HG02884 (cell line): ENCODE results near the gene AGBL2.
"Not testable (repeated sequence)": the region's sequence is repeated elsewhere in the genome, so short reads cannot be mapped to it uniquely, and the experiment has no call there.

Experiments
- ATAC-seq: cut with Tn5 transposase; IDR thresholded peaks from one replicate; pipeline ENCODE4 v1.9.1; 2021; ENCODE audit warnings: mild to moderate bottlenecking, moderate library complexity; ENCODE audit not compliant: unreplicated experiment

Gene AGBL2

GRCh38 chr11:47691979-47692378 is 23.2 kb downstream of the AGBL2 start:
- ATAC-seq = no peak

GRCh38 chr11:47689480-47689879 is 25.7 kb downstream of the AGBL2 start:
- no peak for ATAC-seq

- ATAC-seq = no peak
Measured at GRCh38 chr11:47688991-47689390, 26.2 kb downstream of the AGBL2 start.

GRCh38 chr11:47688111-47688510 is 27.1 kb downstream of the AGBL2 start:
- ATAC-seq = no peak

- ATAC-seq = not testable (repeated sequence)
Measured at GRCh38 chr11:47686704-47687103, 28.5 kb downstream of the AGBL2 start.

- no peak for ATAC-seq
Measured at GRCh38 chr11:47686151-47686550, 29.0 kb downstream of the AGBL2 start.

GRCh38 chr11:47675851-47676250 is 39.3 kb downstream of the AGBL2 start:
- no peak for ATAC-seq

GRCh38 chr11:47672283-47672730 is 42.9 kb downstream of the AGBL2 start:
- no peak for ATAC-seq

GRCh38 chr11:47669856-47670255 is 45.3 kb downstream of the AGBL2 start:
- no peak for ATAC-seq

GRCh38 chr11:47668665-47669064 is 46.5 kb downstream of the AGBL2 start:
- ATAC-seq = no peak

GRCh38 chr11:47667555-47667954 is 47.6 kb downstream of the AGBL2 start:
- no peak for ATAC-seq

GRCh38 chr11:47667135-47667534 is 48.0 kb downstream of the AGBL2 start:
- ATAC-seq = no peak

- ATAC-seq = not testable (repeated sequence)
Measured at GRCh38 chr11:47664936-47665335, 50.2 kb downstream of the AGBL2 start.

GRCh38 chr11:47661245-47661644 is 53.9 kb downstream of the AGBL2 start:
- ATAC-seq = no peak

GRCh38 chr11:47659276-47659675 is 55.9 kb downstream of the AGBL2 start:
- no peak for ATAC-seq

- ATAC-seq = no peak
Measured at GRCh38 chr11:47656260-47656885, 58.8 kb downstream of the AGBL2 start.

- ATAC-seq = no peak
Measured at GRCh38 chr11:47651818-47652469, 63.2 kb downstream of the AGBL2 start.

- no peak for ATAC-seq
Measured at GRCh38 chr11:47649276-47649675, 65.9 kb downstream of the AGBL2 start.

GRCh38 chr11:47646019-47646418 is 69.2 kb downstream of the AGBL2 start:
- ATAC-seq = no peak

GRCh38 chr11:47645500-47645899 is 69.7 kb downstream of the AGBL2 start:
- no peak for ATAC-seq

- ATAC-seq = peak; percentile 88
Measured at GRCh38 chr11:47642099-47642855, 72.9 kb downstream of the AGBL2 start, which contains the start of gene MTCH2. Gene MTCH2 (minus strand): TSS chr11:47642559. CDS start chr11:47642465, 94 bp downstream.

- ATAC-seq = no peak
Measured at GRCh38 chr11:47641600-47642098, 73.5 kb downstream of the AGBL2 start.
